Mononuclear cell (primary cell): ENCODE measurements around the gene LARGE2. TPM values are rescaled to one million over a fixed set of nuclear protein-coding genes. Genes with fewer than 3 reads are reported as not detected.

Experiments used
- H3K27me3 ChIP-seq: 2 replicates; pipeline ENCODE4 v1.6.0; 2011; ENCODE audit warnings: low read length, control low read depth; ENCODE audit not compliant: insufficient read depth
- H3K4me1 ChIP-seq: 2 replicates; pipeline ENCODE4 v1.5.1; 2011; ENCODE audit warnings: mild to moderate bottlenecking, low read length, control low read depth; ENCODE audit not compliant: insufficient read depth
- H3K4me3 ChIP-seq: 2 replicates; pipeline ENCODE4 v1.5.1; 2011; ENCODE audit warnings: mild to moderate bottlenecking, low read length, moderate library complexity
- H3K9me3 ChIP-seq: 2 replicates; pipeline ENCODE4 v1.5.1; 2011; ENCODE audit warnings: low read depth, mild to moderate bottlenecking, control low read depth, low read length
- total RNA-seq: library from RNA; depleted of rRNA; stranded (reverse); fragments of >200 nt; gene quantifications from one replicate; pipeline ENCODE4 v1.2.3, GENCODE V29; 2012

Gene LARGE2
- total RNA-seq, 1 donor, result 0.94 TPM

- Histone ChIP-seq H3K4me3 (peak within 1 kb of the TSS; percentile 97), H3K27me3 (peaks cover 9% of the 10 kb centered on the region), H3K9me3 (no peaks in the 10 kb centered on the region), H3K4me1 (peaks cover 48% of the 10 kb centered on the region)
These were observed 4.7 kb upstream of the LARGE2 start, which contains the start of gene PEX16 for GRCh38 chr11:45917623-45918330. TSS of gene PEX16 (minus strand) at chr11:45917877. CDS start at chr11:45917811, 66 bp downstream.

GRCh38 chr11:45918331-45918941 lies 4.0 kb upstream of the LARGE2 start:
- Histone ChIP-seq H3K27me3 (peaks cover 12% of the 10 kb centered on the region), H3K4me3 (peak overlapping the region; percentile 97), H3K4me1 (peaks cover 55% of the 10 kb centered on the region), H3K9me3 (no peaks in the 10 kb centered on the region)

- H3K4me1 ChIP-seq, result peaks cover 55% of the 10 kb centered on the region
- no peaks in the 10 kb centered on the region for H3K9me3 ChIP-seq
- peaks cover 13% of the 10 kb centered on the region for H3K27me3 ChIP-seq
- H3K4me3 ChIP-seq, result peak overlapping the region; percentile 97
These were observed 3.3 kb upstream of the LARGE2 start for GRCh38 chr11:45918962-45919675.

- H3K27me3 ChIP-seq, result peaks cover 13% of the 10 kb centered on the region
- peaks cover 55% of the 10 kb centered on the region for H3K4me1 ChIP-seq
These were observed 2.5 kb upstream of the LARGE2 start for GRCh38 chr11:45919806-45920530.

GRCh38 chr11:45920531-45921477 lies 1.7 kb upstream of the LARGE2 start:
- Histone ChIP-seq H3K4me1 (peaks cover 53% of the 10 kb centered on the region), H3K27me3 (peaks cover 13% of the 10 kb centered on the region), H3K9me3 (no peaks in the 10 kb centered on the region), H3K4me3 (no peak overlapping the region)

More at GRCh38 chr11:45919806-45920530, 2.5 kb upstream of the LARGE2 start:
- H3K4me3 ChIP-seq, result no peak overlapping the region
- H3K9me3 ChIP-seq, result no peaks in the 10 kb centered on the region

GRCh38 chr11:45921561-45922424 lies 663 bp upstream of the LARGE2 start:
- H3K4me1 ChIP-seq, result peaks cover 43% of the 10 kb centered on the region
- H3K9me3 ChIP-seq, result no peaks in the 10 kb centered on the region
- H3K4me3 ChIP-seq, result peak overlapping the region; percentile 39
- H3K27me3 ChIP-seq, result peaks cover 13% of the 10 kb centered on the region

GRCh38 chr11:45924036-45924915 lies 1.8 kb downstream of the LARGE2 start:
- H3K27me3 ChIP-seq, result peaks cover 13% of the 10 kb centered on the region
- peaks cover 37% of the 10 kb centered on the region for H3K4me1 ChIP-seq
- no peaks in the 10 kb centered on the region for H3K9me3 ChIP-seq
- H3K4me3 ChIP-seq, result no peak overlapping the region

GRCh38 chr11:45924927-45925326 lies 2.5 kb downstream of the LARGE2 start:
- Histone ChIP-seq H3K27me3 (peaks cover 13% of the 10 kb centered on the region), H3K9me3 (no peaks in the 10 kb centered on the region), H3K4me3 (no peak overlapping the region), H3K4me1 (peaks cover 37% of the 10 kb centered on the region)

- Histone ChIP-seq H3K27me3 (peaks cover 13% of the 10 kb centered on the region), H3K4me1 (peaks cover 43% of the 10 kb centered on the region), H3K9me3 (no peaks in the 10 kb centered on the region), H3K4me3 (no peak overlapping the region)
These were observed 3.1 kb downstream of the LARGE2 start for GRCh38 chr11:45925550-45925949.

GRCh38 chr11:45926001-45926401 lies 3.5 kb downstream of the LARGE2 start:
- no peaks in the 10 kb centered on the region for H3K9me3 ChIP-seq
- no peak overlapping the region for H3K4me3 ChIP-seq
- peaks cover 13% of the 10 kb centered on the region for H3K27me3 ChIP-seq
- peaks cover 47% of the 10 kb centered on the region for H3K4me1 ChIP-seq

- H3K4me3 ChIP-seq, result no peak overlapping the region
- peaks cover 52% of the 10 kb centered on the region for H3K4me1 ChIP-seq
- H3K9me3 ChIP-seq, result no peaks in the 10 kb centered on the region
- H3K27me3 ChIP-seq, result peaks cover 9% of the 10 kb centered on the region
These were observed 4.3 kb downstream of the LARGE2 start for GRCh38 chr11:45926536-45927331.

- no peak overlapping the region for H3K4me3 ChIP-seq
- peaks cover 4% of the 10 kb centered on the region for H3K27me3 ChIP-seq
- H3K9me3 ChIP-seq, result no peaks in the 10 kb centered on the region
- H3K4me1 ChIP-seq, result peaks cover 52% of the 10 kb centered on the region
These were observed 4.9 kb downstream of the LARGE2 start for GRCh38 chr11:45927332-45927683.
